GM06990 (cell line): ENCODE results near the gene GLIS1.

Experiments
- DNase-seq: peaks from one replicate; pipeline ENCODE4 v3.0.0-alpha.2; 2011; ENCODE audit not compliant: insufficient read length; ENCODE audit errors: extremely low read depth
- H3K27me3 ChIP-seq: replicated peaks from 2 replicates; pipeline ENCODE4 v1.6.0; 2011; ENCODE audit warnings: low read length; ENCODE audit not compliant: control insufficient read depth, insufficient read depth
- H3K36me3 ChIP-seq: 2 replicates; pipeline ENCODE4 v1.5.1; 2011; ENCODE audit warnings: low read length; ENCODE audit not compliant: control insufficient read depth, insufficient read depth
- H3K4me3 ChIP-seq: replicated peaks from 2 replicates; pipeline ENCODE4 v1.5.1; 2011; ENCODE audit warnings: low read depth, mild to moderate bottlenecking, control low read depth, low read length
- CTCF ChIP-seq: IDR thresholded peaks from 2 replicates; pipeline ENCODE4 v1.5.1; 2011; ENCODE audit warnings: low read length, control low read depth, mild to moderate bottlenecking, inconsistent platforms; ENCODE audit not compliant: insufficient read depth, poor library complexity, severe bottlenecking

The GLIS1 gene

GRCh38 chr1:53642215-53642555 lies 96.8 kb downstream of the GLIS1 start:
- Histone ChIP-seq H3K36me3 (no peaks in the 10 kb centered on the region), H3K27me3 (peaks cover 1% of the 10 kb centered on the region), H3K4me3 (no peak overlapping the region)
- no peak for DNase-seq
- TF ChIP-seq CTCF: no peak

GRCh38 chr1:53641481-53642214 lies 97.3 kb downstream of the GLIS1 start:
- Histone ChIP-seq H3K4me3 (no peak overlapping the region), H3K27me3 (peaks cover 1% of the 10 kb centered on the region), H3K36me3 (no peaks in the 10 kb centered on the region)
- TF ChIP-seq CTCF: no peak
- DNase-seq: no peak

DNA sequence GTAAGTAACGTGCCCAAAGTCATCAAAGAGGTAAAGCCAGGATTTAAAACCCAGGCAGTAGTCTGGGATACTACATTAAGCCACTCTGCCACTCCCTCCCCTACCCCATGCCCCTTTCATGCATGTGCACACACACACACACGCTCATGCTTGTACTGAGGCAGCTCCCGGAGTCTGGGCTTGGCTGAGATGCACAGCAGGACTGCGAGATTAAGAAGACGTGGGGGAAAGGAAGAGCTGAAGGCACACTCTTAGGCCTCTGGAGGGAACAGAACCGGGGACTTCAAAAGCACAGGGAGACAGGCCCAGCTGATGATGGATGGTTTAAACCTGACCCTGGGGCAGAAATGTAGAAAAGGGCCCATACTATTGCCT lies 98.3 kb downstream of the GLIS1 start:
- no peak for DNase-seq
- no peak for TF ChIP-seq CTCF
- H3K27me3 ChIP-seq: peaks cover 1% of the 10 kb centered on the region

GRCh38 chr1:53639996-53640700 lies 98.8 kb downstream of the GLIS1 start:
- Histone ChIP-seq H3K4me3 (no peak overlapping the region), H3K36me3 (no peaks in the 10 kb centered on the region), H3K27me3 (peaks cover 1% of the 10 kb centered on the region)
- DNase-seq: no peak
- no peak for TF ChIP-seq CTCF

More for the DNA sequence above, 98.3 kb downstream of the GLIS1 start:
- H3K36me3 ChIP-seq: no peaks in the 10 kb centered on the region
- no peak overlapping the region for H3K4me3 ChIP-seq

- Histone ChIP-seq H3K36me3 (no peaks in the 10 kb centered on the region), H3K4me3 (no peak overlapping the region), H3K27me3 (peaks cover 1% of the 10 kb centered on the region)
- DNase-seq: no peak
- no peak for TF ChIP-seq CTCF
Measured at GRCh38 chr1:53639251-53639763, 99.7 kb downstream of the GLIS1 start.
